NCI-H748 treated with DMSO at 0.1 percent for 48 hours (cell line): ENCODE measurements around the gene TYMP.

Source experiments
- DNase-seq: peaks from one replicate; lab custom pipeline; 2025; lab: John Stamatoyannopoulos, UW

TYMP gene, protein sequence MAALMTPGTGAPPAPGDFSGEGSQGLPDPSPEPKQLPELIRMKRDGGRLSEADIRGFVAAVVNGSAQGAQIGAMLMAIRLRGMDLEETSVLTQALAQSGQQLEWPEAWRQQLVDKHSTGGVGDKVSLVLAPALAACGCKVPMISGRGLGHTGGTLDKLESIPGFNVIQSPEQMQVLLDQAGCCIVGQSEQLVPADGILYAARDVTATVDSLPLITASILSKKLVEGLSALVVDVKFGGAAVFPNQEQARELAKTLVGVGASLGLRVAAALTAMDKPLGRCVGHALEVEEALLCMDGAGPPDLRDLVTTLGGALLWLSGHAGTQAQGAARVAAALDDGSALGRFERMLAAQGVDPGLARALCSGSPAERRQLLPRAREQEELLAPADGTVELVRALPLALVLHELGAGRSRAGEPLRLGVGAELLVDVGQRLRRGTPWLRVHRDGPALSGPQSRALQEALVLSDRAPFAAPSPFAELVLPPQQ

DNA sequence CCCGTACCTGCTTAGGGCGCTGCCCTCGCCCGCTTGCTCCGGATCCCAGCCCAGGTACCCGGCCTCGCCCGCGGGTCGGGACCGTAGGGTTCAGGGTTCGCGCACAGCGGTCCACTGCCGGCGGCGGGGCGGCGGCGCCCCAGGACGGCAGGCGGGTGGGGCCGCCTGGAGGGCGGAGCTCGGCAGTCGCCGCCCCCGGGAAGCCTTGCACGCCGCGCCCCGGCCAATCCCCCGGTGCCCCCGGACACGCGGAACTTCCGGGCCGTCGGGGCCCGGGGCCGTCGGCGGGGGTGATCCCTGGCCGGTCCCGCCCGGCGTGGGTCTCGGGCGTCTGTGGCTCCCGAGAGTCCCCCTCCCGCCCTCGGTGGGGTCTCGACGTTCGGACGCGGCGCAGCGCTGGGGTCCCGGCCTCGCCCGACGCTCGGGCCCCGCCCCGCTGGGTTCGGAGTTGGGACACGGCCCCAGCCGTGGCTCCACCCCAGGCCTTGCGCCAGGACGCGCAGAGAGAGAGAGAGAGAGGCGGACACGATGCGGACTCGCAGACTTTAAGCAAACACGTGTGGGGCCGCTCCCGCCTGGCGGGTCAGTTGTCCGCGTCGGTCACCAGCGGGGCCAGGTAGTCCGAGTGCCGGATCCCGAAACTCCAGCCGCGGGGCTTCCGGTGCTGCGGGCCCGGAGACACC lies at the start of gene TYMP:
Gene TYMP, minus strand, starts transcription at position 116 of the 683 bp plus-strand sequence. CDS start 303 bp downstream, outside the sequence.
- DNase-seq = no peak

DNA sequence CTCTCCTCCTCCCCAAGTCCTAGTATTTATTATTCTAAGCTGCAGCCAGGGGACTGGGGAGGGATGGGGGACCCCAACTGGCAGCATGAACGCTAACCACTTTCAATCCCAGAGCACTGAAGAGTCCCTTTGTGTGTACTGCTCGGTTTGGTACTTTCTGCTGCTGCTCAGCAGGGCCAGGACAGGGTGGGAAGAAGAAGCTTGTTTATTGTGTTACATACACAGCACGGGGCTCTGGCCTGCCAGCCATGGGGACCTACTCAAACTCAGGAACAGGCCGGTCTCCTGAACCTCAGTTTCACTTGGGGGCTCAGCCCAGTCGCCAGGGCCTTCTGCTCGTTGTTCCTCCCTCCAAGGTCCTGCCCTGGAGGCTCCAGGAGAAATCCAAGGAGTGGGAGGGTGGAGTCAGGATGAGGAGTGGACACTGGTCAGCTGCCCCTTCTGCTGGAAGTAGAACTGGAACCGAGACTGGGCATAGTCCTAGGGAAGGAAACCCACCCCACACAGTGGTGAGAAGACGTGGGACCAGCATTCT lies 49.0 kb upstream of the TYMP start:
- no peak for DNase-seq

DNA sequence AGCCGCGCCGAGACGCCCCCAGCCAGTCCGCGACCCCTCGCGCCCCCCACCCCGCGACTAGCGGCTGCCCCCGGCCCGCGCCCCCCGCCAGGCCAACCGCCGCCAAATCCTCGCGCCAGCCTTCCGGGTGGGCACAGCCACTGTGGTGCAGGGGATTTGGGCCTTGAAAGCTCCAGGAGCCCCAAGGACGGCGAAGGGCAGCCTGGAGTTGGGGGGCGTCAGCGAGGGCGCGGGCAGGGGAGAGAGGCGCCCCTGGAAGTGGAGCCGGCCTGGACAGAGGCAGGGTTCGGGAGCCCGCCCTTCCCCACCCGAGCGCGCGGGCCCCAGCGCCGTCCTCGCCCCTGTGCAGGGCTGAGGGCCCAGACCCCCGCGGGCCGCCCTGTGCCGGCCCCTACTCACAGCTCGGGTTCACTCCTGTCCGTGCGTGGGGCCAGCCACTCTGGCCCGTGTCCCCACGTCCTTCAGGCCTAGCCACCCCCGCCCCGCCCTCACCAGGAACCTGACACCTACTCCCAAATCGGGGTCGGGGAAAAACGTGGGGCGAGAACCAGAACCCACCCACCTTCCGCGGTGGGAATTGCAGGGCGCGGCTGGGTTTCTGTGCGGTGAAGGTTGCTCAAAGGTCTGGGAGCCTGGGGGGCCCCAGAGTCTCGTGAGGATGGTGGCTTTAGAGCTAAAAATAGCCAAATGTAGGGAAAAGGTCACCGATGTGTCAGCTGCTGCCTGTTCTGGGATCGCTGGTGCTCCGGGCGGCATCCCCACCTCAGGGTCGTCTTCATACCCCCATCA lies 48.4 kb upstream of the TYMP start, which contains the start of gene CPT1B:
Gene CPT1B, minus strand, starts transcription at position 441 of the 789 bp plus-strand sequence. CDS start 512 bp downstream, outside the sequence.
- DNase-seq = no peak

DNA sequence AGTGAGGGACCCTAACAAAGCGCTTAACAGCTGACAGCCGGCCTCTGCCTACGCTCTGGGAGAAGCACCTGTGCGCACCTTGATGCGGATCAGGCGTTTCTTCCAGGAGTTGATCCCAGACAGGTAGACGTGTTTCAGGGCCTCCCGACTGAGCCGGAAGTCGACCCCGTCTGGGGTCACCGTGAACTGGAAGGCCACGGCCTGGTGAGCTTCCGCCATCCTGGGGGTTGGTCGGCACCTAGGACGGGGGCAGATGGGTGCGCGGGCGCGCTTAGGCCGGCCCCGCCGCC lies 47.8 kb upstream of the TYMP start:
- DNase-seq = no peak

DNA sequence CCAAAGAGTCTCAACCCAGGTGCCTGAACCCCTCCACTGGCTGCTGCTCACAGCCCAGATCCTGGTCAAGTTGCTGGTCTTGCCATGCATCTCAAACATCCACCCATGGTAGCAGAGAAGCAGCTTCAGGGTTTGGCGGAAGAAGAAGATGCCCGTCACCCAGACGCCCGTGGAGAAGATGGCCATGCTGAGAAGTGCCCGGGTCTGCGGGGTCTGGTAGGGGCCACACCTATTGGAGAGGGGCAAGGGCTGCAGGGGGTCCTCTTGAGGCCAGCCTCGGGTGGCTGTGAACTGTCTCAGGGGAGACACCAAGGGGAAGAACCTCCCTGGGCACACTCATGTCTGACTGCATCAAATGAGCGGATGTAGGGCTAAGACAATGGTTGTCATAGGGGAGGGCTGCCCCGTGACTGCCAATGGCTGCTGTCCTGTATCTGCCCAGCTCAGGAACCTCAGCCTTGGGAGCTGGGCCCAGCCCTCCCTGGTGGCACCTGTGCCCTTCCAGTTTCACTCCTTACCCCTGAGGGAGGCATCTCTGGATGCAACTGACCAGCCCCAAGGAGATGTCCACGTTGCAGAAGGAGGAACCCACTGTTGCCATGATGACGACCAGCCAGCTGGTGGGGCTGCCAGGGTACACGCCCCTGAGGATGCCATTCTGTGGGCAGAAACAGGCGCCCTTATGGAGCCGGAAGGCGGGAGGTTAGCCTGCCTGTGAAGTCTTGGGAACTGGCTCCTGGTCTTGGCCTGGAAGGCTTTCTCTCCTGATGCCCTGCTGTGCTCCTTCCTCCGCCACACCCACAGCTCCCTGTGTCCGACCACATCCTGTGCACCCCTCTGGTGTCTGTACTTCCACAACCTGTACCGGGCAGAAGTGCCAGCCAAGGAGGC lies 47.2 kb upstream of the TYMP start:
- no peak for DNase-seq

DNA sequence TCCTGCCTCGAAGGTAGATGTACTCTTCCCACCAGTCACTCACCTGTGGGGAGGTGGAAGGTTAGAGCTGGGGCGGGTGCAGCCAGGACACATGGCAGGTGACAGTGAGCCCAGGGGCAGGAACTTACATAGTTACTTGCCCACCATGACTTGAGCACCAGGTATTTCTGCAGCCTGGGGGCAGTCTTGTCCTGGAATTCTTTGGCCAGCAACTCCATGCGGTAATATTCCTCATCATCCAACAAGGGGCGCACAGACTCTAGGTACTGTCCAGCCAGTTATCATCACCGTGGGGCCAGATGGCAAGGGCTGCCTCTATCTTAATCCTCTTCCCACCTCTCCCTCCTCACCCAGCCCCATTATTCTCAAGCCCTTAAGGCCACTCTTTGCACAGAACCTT lies 46.3 kb upstream of the TYMP start:
- peak; percentile 34 for DNase-seq

DNA sequence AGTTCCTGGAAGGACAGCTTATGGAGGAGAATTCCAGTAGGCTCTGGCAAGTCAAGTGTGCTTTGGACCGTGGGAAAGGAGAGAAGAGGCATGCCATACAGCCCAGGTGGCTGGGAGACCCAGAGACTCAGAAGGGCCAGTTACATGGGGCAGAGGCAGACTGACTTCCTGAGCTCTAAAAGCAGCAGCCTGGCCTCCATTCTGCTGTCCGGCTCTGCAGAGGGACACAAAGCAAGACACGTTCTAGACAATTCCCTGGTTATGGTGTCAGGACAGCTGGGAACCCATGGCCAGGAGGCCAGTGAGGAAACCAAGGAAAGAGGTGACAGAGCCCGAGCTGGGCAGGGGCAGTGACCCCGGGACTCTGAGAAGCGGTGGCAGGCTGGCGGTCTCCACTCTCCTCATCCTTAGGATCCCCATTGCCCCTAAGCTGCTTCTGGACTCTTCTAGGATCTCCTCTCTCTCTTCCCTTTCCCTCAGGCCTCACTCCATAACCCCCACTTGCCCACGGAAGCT lies 45.7 kb upstream of the TYMP start:
- no peak for DNase-seq

DNA sequence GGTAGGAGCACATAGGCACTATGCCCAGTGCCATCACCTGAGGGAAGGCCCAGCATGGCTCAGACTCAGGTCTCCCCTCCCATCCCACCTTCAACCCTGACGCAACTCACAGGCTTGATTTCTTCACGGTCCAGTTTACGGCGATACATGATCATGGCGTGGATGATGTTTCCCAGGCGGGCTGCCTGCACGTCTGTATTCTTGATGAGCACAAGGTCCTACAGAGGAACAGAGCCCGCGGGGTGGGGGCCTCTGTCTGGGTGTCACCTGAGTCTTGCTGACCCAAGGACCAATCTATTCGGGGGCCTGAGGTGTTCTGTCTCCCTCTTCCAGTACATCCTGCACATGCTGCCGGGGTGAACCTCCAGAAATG lies 44.6 kb upstream of the TYMP start:
- DNase-seq = no peak

DNA sequence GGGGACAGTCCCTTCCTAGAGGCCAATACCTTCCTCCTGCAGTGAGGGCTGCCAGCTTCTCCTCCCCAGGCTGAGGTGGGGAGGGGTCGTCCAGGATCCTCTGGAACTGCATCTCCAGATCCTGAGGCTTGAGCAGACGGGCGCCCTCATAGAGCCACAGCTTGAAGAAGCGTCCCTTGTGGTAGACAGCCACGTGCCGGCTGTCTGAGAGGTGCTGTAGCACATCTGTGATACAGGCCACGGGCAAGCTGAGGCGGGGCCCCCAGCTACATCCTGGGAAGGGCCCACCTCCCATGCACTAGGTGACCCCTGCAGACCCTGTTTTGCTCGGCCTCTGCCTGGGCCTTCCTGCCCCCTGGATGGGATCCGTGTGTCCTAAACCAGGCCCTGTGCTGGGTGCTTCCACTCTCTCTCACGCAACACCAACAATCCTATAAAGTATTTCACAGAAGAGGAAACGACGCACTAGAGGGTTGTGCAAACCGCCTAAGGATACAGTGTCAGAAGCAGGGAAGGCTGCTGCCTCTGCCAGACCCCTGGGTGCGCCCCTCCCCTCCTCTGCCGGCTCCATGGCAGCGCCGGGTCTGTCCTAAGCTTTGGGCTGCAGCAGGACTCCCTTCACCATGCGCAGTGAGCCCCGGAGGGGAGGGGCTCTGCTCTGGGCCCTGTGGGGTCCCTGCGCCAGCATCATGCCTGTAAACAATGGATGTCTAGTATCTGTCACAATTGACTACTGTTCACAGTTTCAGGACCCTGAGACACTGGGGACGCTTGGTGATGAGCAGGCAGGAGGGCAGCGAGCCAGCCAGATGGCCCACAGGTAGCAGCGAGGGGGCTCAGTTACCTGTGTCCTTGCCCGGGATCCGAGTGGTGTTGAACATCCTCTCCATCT lies 43.9 kb upstream of the TYMP start:
- no peak for DNase-seq

DNA sequence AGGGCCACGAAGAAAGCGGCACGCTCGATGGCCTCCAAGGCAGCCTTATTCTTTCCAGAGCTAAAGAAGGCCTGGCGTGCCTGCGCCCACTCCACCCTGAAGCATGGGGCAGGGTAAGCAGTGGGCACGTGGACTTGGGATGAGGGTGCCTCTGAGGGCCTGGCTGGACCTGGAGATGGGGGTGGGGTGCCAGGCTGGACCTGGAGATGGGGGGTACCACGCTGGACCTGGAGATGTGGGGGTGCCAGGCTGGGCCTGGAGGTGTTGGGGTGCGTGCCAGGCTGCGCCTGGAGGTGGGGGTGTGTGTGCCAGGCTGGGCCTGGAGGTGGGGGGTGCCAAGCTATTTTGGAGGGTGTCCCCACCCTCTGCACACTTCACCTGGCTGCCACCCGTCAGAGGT lies 43.2 kb upstream of the TYMP start:
- no peak for DNase-seq

DNA sequence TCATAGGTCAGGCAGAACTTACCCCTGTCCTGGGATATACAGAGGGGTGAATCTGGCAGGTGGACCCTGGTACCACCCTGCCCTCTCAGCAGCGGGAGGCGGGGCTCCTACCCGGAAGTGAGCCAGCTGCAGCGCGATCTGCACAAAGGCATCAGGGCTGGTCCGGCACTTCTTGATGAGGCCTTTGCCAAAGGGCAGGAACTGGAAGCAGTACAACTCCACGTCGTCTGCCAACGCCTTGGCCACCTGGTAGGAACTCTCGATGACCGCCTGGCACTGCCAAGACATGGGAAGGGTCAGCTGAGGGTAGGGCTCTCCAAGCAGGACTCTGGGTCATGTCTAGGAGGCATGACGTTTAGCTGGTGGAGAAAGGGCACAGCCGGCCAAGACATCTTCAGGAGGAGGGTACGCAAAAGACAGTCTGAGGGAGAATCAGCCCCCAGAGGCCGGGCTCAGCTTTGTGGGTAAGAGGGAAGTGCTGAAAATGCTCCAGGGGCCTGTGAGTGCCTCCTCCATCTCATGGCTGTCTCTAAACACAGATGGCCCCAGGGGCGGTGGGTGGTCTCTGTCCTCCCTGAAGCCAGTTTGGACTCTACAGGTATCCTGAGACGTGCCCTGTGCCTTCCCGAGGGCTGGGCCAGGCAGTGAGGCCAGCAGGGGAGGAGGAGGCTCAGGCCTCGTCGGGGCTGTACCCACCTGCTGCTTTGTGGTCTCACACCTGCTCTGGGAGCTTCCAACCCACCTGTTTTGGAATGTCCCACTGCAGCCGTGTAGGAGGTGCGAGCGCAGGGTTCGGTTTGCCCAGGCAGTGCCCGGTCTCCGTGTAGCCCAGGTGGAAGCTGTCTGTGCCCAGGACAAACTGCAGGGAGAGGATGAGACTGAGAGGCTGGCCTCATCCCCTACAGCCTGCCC lies 41.7 kb upstream of the TYMP start:
- DNase-seq = no peak

DNA sequence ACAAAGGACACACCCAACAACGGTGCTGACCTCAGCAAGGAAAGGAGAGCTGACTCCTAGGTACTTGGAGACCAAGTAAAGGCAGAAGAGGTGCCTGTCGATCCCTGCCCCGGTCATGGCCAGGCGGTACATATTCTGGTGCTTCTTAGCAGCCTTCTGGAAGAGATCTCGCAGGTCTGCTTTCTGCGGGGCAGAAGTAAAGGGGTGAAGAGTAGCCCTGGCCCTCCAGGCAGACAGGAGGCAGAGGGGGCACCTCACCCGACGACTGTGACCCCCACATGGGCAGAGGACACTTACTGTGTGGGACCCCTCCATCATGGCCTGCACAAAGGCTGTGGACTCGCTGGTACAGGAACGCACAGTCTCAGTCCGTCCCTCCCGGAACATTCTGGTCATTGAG lies 41.0 kb upstream of the TYMP start:
- no peak for DNase-seq

DNA sequence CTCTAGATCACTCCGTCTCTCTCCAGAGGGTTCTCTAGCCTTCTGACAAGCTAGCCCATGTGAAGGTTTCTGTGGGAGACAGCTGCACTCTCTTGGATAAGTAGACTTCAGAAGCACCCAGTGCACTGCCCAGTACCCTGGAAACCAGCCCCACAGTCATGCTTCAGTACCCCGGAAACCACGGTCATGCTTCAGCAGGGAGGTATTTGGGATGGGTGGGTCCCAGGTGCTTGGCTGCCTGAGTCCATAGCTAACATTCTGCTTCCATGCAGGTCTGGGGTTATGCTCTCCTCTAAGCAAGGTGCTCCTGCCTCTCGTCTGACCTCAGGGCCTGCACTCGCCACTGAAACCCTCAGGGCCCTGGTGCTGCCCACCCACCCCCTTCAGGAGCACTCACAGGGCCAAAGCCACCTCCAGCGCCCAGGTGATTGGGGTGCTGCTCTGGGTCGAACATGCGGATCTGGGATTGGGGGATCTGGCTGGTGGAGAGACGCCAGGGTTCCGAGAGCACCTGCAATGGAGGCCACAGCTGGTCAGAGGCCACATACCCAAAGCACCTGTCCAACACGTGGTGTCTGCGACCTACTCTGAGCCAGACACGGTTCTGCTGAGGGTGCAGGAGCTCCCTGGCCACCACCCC lies 40.2 kb upstream of the TYMP start:
- DNase-seq = no peak

DNA sequence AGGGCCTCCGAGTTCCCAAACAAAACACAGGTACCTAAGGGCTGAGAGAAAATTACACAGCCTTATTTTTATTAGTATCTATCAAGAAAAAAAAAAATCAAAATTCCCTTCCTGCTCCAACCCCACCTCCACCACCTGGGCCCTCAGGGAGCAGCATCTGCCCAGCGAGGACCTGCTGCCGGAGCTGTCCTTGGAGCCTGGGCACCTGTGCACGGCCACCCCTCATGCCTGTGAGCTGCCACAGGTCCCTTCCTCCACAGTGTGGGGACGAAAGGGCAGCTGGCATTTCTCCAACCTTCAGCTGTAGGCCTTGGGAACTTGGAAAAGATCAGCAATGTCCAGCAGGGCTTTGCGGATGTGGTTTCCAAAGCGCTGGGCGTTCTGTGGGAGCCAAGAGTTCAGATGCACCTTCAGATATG lies 39.2 kb upstream of the TYMP start:
- no peak for DNase-seq

DNA sequence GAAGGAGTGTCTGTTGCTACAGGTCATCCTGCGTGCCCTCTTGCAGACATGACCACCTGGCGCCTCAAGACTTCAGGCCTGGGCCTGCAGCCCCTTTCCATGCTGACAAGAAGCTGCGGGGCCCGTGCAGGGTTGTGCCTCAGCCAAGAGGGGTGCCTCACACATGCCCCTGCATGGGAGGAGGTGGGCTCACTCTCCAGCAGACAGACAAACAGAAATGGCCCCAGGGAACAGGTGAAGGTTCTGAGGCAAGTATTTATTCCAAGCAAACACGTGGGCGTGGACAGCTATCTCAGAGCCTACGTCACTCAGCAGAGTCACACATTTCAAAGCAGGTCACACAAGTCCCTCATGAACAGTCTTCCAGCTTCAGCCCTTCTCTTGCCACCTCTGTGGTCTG lies 38.8 kb upstream of the TYMP start:
- no peak for DNase-seq

DNA sequence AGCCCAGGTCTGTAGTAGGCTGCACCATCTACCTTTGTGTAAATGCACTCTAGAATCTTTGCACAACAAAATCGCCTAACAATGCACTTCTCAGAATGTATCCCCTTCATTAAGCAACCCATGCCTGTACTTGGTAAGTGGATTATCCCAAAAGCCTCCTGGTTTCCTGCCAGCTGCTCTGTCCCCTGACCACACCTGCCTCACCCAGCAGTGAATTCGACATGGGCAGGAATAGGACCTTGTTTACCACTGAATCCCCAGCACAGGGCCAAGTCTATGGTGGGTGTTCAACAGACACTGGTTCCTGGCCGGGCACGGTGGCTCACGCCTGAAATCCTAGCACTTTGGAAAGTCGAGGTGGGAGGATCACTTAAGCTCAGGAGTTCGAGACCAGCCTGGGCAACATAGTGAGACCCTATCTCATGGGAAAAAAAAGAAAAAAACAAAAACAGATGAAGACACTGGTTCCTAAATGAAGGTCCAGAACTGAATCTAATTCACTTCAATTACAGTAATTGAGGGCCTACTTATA lies 38.0 kb upstream of the TYMP start:
- DNase-seq = no peak

DNA sequence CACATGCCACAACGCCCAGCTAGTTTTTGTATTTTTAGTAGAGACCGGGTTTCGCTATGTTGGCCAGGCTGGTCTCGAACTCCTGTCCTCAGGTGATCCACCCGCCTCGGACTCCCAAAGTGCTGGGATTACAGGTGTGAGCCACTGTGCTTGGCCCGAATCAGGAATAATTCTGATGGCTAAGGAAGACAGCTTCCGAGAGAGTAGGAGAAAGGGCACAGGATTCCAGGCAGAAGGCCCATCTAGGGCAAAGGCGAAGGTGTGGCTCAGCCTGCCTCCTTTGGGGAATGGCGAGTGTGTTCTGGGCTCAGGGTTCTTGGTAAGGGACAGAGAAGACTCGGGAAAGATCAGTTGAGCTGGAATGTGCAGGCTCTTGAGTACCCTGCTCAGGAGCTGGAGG lies 34.5 kb upstream of the TYMP start:
- DNase-seq = no peak

DNA sequence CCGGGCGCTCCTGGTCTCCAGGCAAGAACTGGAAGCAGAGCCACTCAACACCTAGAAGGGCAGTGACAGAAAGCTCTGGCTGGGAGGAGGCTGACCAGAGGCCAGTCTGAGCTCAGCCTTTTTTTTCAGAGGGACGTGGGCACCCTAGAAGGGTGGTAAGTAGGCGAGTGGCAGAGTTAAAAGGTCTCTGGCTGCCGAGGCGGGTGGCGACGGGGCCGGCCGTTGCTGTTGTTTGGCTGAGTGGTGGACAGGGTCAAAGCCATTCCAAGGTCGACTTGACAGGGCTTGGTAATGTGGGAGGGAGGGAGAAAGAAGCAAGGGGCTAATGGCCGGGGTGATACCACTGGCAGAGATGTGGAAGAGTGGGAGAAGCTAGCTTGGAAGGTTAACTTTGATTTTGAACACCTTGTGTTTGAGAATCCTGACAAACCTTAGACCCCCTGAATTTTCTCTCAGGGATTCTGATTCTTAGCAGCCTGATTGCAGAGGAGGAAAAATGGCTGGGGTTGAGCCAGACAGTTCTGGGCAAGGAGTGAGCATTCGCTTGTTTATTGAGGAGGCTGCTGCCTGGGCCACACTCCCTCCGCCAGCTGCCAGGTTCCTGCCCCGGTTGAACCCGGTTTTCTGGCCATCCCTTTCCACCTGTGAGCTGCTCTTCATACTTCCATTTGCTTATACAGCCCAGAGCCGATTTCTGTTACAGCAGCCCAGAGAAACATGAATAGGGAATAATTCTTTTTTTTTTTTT lies 33.8 kb upstream of the TYMP start:
- peak; percentile 45 for DNase-seq
